ENCODE data around the gene FBXW8. TPM values are rescaled to one million over a fixed set of nuclear protein-coding genes. Genes with fewer than 3 reads are reported as not detected.

Gene FBXW8
- total RNA-seq, 1 donor from 2014 or later = 12.8 TPM

- no peak for DNase-seq (ENCODE audit: low spot score)
Observed at GRCh38 chr12:117036046-117036445, 125.3 kb downstream of the FBXW8 start.

- no peak for DNase-seq (ENCODE audit: low spot score)
Observed at GRCh38 chr12:117036547-117036946, 125.8 kb downstream of the FBXW8 start.

GRCh38 chr12:117037289-117038022 is 126.7 kb downstream of the FBXW8 start:
- no peak for DNase-seq (ENCODE audit: low spot score)

- DNase-seq (ENCODE audit: low spot score) = no peak
Observed at GRCh38 chr12:117038023-117038680, 127.4 kb downstream of the FBXW8 start.

- DNase-seq (ENCODE audit: low spot score) = no peak
Observed at GRCh38 chr12:117038919-117039318, 128.2 kb downstream of the FBXW8 start.

GRCh38 chr12:117039891-117040309 is 129.2 kb downstream of the FBXW8 start:
- no peak for DNase-seq (ENCODE audit: low spot score)

GRCh38 chr12:117040496-117040895 is 129.7 kb downstream of the FBXW8 start:
- DNase-seq (ENCODE audit: low spot score) = no peak

- no peak for DNase-seq (ENCODE audit: low spot score)
Observed at GRCh38 chr12:117041798-117042170, 131.0 kb downstream of the FBXW8 start.

- no peak for DNase-seq (ENCODE audit: low spot score)
Observed at GRCh38 chr12:117042171-117042842, 131.6 kb downstream of the FBXW8 start.

GRCh38 chr12:117042862-117043261 is 132.1 kb downstream of the FBXW8 start:
- no peak for DNase-seq (ENCODE audit: low spot score)

GRCh38 chr12:117044311-117044710 is 133.6 kb downstream of the FBXW8 start:
- no peak for DNase-seq (ENCODE audit: low spot score)

GRCh38 chr12:117044790-117045159 is 134.0 kb downstream of the FBXW8 start:
- no peak for DNase-seq (ENCODE audit: low spot score)

GRCh38 chr12:117045160-117046010 is 134.6 kb downstream of the FBXW8 start:
- DNase-seq (ENCODE audit: low spot score) = no peak

GRCh38 chr12:117046011-117046369 is 135.2 kb downstream of the FBXW8 start:
- DNase-seq (ENCODE audit: low spot score) = no peak

- DNase-seq (ENCODE audit: low spot score) = no peak
Observed at GRCh38 chr12:117046425-117046824, 135.7 kb downstream of the FBXW8 start.

- no peak for DNase-seq (ENCODE audit: low spot score)
Observed at GRCh38 chr12:117046861-117047530, 136.2 kb downstream of the FBXW8 start.

GRCh38 chr12:117047810-117048584 is 137.2 kb downstream of the FBXW8 start:
- no peak for DNase-seq (ENCODE audit: low spot score)

- no peak for DNase-seq (ENCODE audit: low spot score)
Observed at GRCh38 chr12:117048585-117048904, 137.8 kb downstream of the FBXW8 start.

- no peak for DNase-seq (ENCODE audit: low spot score)
Observed at GRCh38 chr12:117049295-117049694, 138.5 kb downstream of the FBXW8 start.

GRCh38 chr12:117050060-117050459 is 139.3 kb downstream of the FBXW8 start:
- no peak for DNase-seq (ENCODE audit: low spot score)
